Epidermal melanocyte (primary cell): ENCODE measurements around the gene TSPOAP1.
"Not testable (repeated sequence)": the region's sequence is repeated elsewhere in the genome, so short reads cannot be mapped to it uniquely, and the experiment has no call there.

Source experiments
- DNase-seq: peaks from one replicate; pipeline ENCODE4 v3.0.0; 2011; ENCODE audit warnings: low spot score; ENCODE audit not compliant: insufficient read length

TSPOAP1 gene

DNA sequence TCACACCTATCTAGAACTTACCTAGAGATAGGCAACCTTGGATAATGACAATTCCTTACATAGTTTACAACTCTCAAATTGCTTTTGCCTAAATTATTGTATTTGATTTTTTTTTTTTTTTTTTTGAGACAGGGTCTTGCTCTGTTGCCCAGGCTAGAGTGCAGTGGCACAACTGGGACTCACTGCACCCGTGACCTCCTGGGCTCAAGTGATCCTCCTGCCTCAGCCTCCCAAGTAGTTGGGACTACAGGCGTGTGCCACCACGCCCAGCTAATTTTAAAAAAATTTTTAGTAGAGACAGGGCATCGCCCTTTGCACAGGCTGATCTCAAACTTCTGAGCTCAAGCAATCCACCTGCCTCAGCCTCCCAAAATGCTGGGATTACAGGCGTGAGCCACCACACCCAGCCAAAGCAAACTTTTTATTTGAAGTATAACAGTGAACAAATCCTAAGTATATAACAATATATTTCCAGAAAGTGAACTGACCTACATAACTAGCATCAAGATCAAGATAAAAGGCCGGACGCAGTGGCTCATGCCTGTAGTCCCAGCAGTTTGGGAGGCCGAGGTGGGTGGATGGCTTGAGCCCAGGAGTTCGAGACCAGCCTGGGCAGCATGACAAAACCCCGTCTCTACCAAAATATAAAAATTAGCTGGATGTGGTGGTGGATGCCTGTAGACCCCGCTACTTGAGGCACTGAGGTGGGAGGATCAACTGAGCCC is 12.7 kb upstream of the TSPOAP1 start:
- not testable (repeated sequence) for DNase-seq

DNA sequence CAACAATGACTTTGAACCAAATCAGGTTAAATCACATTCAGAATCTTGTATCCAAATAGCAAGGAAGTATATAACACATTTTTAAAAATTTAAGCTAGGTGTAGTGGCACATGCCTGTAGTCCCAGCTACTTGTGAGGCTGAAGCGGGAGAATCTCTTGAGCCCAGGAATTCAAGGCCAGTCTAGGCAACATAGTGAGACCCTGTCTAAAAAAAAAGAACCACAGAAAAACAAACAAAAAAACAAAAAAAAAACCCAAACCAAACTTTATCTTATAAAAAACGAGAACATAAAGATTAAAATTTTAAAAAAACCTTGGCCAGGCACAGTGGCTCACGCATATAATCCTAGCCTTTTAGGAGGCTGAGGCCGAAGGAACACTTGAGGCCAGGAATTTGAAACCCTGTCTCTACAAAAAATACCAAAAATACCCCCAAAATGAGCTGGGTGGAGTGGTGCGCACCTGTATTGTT is 11.8 kb upstream of the TSPOAP1 start:
- DNase-seq, result no peak

DNA sequence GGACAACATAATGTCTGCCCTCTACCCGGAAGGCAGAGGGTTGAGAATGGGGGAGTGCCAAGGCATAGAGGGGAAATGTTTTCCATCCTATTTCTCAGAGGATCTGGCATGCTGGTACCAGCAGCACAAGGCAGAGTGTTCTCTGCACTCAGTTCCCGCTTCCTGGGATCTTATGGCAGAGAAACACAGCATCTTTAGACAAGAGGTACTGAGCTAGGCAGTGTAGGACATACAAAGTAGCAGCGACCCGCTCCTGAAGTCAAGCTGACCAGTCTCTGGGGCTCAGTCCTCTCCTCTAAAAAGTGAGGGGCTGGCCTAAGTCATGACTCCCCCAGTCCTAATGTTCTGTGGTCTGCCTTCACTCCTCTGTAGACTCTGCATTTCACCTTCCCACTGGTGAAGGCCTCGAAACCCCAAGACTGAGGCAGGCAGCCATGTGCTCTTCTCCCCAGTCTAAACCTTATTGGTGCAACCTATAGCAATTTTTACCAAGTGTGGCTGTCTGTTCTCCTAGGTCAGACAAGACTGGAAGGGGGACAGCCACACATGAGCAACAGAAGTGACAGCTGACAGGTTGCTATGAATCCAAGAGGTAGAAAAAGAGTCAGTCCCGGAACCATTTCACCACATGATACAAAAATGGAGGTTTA is 11.3 kb upstream of the TSPOAP1 start:
- DNase-seq, result no peak

DNA sequence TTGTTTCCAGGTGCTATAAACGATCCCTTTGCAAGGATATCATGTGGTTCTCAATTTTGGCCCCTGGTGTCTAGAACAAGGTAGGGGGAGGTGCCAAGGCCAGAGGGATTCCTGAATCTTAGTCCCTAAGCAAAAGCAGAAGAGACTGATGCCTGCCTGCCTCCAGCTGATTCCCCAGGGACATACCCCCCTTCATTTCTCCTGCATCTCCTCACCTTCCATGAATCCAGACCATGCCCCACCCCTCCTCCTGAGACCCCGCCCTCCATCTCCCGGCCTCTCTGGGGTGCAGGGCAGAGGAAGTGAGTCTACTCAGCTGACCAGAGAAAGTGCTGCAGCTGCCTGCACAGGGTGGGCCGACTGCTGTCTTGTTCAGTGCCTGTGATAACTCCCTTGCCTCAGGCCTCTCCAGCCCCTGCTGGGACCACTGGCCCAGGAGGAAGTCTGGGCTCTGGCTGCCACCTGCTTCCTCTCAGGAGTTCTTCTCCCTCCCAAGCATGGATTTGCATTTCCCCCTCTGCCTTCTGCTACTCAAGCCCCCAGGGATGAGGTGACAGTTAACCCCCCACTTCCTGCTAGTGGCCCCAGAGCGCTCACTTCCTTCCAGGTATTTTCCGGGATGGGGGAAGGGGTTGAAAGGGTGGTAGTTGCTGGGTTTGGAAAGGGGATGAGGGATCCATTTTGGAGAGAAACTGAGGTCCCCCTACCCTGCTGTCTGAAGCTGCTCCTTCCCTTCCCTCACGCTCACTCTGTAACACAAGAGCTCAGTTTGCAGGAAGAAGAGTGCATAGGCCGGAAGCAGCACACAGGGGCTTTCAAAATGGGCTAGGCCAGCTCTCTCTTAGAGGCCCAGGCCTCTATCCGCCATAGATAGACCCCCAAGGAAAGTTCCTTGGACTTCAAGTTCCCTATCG is 10.5 kb upstream of the TSPOAP1 start:
- DNase-seq, result peak; percentile 13

DNA sequence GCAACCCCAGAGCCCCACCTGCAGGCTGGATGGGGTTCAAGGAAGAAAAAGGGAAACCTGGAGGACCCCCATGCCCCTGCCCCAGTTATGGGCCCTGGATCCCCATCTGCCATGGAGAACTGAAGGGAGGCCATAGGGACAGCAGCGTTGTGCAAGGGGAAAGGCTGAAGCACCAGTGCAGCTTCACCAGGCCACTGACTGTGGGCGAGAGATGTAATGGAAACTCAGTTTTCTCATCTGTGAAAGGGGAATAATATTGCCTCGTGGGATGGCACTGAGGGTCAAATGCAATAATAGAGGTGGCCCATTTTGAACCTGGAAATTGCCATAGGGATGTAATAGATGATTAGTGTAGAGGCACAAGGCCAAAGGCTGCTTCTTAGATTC is 9.9 kb upstream of the TSPOAP1 start:
- DNase-seq, result peak; percentile 7

DNA sequence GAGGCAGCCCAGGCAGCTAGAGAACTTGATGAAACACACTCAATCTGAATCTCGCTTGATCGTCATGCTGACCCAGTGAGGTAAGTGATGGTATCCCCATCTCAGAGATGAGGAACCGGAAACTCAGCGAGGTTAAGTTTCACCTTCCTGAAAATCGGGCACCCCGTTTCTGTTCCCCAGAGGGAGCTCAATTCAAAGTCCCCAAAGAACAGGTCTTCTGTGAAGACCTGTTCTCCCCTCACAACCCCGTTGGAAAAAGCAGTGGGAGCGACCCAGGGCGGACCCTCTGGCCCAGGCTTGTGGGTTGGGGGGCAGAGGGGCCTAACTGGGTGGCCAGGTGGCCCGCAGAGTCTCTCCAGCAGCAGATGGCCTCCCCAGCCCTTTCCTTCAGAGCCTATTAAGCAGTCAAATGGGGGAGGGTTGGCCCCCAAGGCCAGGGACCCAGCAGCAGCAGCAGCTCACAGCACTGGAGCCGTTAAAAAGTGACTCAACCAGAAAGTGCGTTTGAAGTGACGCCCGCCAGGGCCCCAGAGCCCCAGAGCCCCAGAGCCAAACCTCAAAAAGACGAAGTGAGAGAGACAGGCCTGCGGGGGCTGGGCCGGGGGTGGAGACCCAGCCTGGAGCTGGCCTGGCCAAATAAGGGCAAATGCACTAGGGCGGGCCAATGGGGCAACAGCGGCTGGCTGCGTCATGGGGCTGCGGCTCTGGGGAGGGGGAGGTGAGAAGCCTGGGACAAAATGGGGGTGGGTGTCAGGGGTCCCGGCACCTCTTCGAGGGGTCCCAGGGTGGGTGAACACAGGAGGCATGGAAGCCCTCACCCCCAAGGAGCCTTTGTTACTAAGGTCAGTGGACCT is 9.2 kb upstream of the TSPOAP1 start:
- peak; percentile 14 for DNase-seq

DNA sequence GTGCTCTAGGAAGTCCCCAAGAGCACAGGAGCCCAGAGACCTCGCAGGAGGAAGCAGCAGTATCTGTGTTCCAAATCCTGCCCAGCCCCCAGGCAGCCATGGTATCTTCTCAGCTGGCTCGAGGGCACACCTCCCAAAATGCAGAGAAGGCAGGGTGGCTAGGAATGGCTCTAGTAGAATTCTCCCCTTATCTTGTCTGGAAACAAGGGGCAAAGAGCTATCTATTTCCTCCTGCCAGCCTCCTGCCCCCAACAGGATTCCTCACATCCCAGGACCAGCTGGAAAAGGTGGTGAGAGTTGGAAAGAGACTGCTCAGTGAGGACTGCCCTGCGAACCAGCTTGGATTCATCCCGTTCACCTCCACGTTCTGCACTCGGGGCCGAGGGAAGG is 8.6 kb upstream of the TSPOAP1 start:
- peak; percentile 13 for DNase-seq

DNA sequence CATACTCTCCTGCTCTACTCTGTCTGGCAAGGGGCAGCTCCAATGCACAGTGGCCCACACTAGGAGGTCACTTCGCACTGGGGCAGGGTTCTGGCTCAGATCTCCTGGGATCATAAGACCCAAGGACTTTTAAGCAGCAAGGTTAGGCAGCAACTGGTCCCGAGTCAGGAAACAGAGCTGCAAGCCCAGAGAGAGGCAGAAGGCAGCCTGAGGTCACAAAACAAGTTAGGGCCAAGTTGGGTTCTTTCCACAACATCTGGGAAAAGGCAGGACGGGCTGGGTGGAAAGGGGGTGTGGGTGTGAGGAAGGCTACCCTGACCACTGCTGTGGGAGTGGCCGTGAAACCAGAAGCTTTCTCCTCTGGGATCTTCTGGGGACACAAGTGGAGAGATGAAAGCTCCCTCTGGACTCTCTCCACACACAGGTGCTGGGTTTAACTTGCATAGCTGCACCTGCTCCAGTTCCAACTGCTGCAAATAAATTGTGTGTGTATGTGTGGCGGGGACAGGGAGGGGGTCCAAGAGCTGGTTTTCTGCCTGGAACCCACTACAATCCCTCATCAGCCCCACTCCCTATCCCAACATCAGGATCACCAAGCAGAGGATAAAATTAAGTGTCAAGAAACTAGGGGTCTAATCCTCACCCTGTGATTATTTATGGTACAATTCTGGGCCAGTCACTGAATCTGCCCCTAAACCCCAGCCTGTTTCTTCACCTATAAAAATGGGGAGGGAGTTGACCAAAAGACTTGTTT is 8.0 kb upstream of the TSPOAP1 start:
- DNase-seq, result peak; percentile 16

DNA sequence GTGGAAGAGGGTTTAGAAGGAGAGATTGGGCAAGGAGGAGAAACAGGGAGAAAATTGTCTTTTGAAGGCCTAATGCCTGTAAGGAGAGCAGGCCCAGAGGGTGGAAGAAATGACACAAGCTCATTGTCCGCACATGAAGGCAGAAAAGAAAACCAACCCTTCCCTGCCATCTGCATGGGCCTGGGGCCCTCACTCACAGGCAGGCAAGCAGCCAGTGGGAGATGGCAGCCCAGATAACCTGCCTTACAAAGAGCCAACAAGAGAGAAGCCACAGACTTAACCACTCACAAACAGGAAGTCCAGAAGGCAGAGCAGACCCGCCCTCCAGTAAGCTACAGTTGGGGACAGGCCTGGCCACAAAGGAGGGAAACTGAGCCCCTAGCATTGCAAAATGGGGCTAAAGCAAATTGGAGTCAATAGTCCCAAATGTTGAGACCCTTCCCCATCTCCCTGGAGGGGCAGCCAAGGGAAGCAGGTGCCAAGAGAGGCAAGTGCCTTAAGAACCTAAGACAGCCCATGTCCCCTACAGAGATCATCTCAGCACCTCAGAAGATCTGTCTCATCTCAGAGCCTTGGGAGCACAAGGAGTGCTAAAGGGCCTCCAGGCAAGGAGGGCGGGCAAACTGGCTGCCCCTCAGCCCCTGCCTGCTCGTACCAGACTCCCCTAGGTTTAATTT is 7.3 kb upstream of the TSPOAP1 start:
- no peak for DNase-seq

DNA sequence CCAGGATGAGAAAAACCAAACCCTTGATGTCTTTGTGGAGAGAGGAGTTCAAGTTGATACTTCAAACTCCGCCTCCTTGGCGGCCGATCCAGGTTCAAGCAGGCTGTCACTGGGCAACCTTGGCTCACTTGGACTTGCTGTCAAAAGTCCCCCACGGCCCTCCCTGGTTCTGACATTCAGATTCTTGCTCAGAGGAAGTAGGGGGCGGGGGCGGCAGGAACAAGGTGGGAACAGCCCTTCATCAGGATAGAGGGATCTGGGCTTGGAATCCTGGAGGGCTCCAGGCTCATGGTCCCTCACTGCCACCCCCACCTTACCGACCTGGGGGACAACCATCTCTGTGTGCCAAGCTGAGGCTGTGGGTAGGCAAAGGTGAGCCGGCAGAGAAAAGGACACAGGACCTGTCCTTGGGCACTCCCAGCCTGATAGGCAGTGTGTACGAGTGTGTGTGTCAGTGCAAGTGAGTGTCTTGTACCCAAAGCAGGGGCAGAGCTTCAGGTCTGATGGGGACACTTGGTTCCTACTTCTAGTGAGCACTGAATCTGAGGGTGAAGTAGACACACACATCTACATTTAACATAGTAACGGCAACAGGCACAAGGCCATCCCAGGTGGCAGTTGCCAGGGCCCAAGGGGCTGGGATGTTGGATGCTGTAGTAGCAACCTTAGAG is 6.6 kb upstream of the TSPOAP1 start:
- no peak for DNase-seq

DNA sequence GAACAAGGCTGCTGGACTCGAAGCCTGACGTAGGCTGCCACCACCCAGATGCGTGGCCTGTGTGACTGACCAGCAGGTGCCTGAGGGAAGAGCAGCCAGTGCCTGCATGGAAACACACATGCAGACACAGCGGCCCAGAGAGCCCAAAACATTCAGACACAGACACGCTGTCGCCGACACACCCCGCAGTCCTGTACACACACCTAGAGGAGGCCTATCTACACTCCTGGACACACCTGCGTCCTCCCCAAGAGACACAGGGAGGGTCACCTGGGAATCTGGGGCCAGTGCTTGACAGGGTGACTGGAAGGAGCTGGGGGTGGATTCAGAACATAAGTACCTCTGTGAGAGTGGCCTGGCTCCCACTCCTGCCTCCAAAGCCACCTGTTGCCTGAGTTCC is 6.1 kb upstream of the TSPOAP1 start:
- no peak for DNase-seq

DNA sequence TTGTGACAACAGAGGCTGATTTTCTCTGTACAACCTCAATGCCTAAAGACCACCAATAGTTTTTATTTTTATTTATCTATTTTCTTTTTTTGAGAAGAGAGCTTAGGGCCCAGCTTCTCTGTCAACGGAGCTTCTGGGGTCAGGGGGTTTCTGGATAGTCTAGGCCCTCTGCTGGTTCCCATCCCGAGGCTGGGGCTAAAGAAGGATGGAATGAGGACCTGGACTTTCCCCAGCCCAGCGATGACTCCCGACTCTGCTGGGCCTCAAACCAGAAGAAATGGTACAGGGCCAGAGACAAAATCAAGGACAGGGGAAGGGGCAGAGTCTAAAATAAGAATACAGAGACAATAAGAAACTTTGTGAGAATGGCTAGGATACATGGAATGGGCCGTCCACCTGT is 5.7 kb upstream of the TSPOAP1 start:
- DNase-seq, result no peak

DNA sequence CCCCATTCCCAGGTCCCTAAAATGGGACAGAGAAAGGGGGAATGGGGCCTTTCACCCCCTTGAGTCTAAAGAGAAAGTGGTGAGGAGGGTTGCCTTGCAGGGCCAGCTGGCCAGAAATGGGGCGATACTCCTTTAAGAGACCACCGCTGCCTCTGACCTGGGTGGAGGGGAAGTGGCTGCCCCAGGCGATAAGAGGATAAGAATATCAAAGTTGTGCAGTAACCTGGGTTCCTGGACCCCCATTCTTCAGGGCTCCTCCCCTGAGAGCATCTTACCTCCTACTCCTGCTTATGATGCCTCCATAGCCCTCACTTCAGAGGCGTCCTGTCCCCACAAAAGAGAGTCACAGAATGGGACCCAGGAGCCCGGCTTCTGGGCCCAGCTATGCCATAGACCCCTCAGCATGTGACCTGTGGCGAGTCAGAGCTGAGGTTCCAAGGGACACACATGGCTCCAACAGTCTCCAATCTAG is 5.2 kb upstream of the TSPOAP1 start:
- DNase-seq, result no peak

DNA sequence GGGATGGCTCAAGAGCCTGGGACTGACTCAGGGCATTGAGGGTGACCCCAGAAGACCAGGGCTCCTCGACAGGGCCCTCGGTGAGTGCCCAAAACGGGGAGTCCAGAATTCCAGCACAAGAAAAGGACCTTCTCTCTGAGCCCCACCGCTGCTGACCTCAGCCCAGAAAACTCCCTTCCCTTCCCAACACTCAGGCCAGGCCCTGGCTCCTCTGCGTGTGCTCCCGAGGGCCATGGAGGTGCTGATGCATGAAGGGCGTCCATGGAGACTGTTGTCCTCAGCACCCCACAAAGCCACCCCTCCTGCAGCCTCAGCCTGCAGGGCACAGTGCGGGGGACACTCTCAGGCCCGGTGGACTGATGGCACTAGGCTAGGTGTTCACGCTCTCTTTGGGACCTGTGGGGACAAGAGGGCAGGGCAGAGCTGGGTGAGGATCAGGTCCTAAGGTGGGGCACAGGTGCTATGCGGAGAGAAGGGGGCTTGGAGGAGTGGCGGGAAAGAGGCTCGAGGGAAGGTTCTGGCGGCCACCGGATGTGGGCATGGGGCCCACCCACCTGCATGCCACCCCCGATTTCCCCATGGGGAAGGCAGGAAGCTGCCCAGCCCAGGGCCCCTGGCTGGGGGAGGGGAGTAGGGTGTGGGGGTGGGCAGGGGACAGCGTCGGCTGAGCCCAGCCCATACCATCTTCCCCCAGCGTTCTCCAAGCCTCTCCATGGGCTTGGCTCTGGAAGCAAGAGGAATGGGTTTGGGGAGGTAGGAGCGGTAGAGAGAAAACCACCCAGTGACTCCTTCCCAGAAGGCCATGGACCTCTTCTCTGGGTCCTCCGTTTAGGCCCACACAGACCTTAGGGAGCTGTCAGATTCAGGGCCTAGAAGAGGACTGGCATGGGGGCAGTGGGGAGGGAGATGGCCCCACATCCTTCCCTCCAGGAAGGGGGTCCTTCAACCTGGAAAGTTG is 4.5 kb upstream of the TSPOAP1 start:
- DNase-seq, result no peak

DNA sequence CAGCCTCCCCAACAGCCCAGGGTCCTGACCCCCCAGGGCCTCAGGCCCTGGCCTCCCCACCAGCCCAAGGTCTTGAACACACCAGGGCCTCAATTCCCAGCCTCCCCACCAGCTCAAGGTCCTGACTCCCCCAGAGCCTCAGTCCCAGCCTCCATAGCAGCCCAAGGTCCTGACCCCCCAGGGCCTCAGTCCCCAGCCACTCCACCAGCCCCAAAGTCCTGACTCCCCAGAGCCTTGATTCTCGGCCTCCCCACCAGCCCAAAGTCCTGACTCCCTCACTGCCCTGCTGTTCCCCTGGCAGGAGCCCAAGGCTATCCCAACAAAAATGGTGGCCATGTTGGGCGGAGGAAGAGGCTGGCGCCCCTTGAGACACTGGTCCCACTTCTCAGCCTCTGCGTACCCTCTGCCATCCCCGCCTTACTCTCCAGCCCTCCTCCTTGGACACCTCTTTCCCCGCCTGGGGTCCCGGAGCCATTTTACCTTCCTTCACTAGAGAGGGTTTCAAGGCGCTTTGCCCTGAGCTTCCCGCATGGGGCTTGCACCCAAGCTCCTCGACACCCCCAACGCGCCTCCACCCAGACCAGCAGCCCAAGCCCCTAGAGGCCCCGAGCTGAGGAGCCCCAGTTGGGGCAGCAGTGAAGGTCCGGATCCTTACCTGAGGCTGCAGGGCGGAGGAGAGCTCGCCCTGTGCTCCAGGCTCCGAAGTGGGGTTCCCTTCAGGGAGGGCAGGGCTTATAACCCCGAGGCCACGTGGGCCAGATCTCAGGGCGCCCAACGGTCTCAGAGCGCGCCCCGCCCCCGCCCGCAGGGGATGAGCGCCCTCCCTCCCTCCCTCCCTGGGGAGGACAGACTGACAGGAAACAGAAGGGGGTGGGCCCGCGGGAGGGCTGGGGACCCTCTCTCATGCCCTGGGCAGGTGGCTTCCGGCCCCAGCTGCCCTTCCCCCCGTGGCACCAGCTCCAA is 3.5 kb upstream of the TSPOAP1 start:
- DNase-seq, result no peak

DNA sequence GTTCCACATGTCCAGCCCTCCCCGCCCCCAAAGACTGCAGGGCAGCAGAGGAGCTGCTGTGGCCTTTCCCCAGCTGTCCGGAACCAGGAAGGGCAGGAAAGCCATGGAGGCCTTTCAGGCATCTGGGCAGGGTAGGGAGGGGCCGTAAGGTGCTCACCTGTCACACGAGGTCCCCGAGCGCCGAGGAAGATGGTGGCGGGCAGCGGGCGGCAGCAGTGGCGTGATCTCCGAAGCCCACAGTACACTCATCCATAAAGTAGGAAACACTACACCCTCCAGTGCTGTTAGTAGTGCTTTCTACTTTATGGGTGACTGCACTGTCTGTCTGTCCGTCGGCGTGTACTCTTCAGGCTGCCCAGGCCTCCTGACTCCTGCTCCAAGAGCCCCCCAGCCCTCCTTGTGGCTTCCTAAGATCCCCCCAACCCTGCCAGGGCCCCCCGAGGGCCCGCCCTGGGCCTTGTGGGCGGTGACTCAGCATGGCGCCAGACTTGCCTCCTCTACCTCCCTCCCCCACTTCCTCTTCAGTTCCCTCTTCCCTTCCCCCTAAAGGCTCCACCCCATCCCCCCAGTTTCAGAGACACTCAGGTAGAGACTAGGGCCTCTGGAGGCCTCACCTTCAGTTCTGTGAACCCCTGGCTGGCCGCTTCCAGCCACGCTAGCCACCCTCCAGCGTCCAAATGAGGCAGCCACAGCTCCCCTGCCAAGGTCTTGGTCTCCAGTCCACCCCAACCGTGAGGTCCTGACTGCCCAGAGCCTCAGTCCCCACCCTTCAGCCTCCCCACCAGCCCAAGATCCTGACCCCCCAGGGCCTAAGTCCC is 2.6 kb upstream of the TSPOAP1 start:
- no peak for DNase-seq
